RWPE1 (cell line): ENCODE results near the gene TPM4.

Experiments used
- CTCF ChIA-PET: fragments of 350-600 bp; sonication (Branson Sonifier 250); formaldehyde crosslinking; extraction: SDS; loops from one replicate; lab custom pipeline; 2021; lab: Yijun Ruan, JAX
- POLR2A ChIA-PET: fragments of 400-600 bp; formaldehyde crosslinking; extraction: SDS; loops from one replicate; lab custom pipeline; 2020; ENCODE audit warnings: antibody characterized with exemption; ENCODE audit not compliant: low non-redundant PET; lab: Yijun Ruan, JAX
- DNase-seq: peaks from one replicate; pipeline ENCODE4 v3.0.0; 2012; ENCODE audit warnings: low spot score
- H3K27ac ChIP-seq: fragments of 450-650 bp; 2 replicates; pipeline ENCODE4 v1.5.1; 2017
- TF ChIP-seq, protein P1 (sequence below): fragments of 450-650 bp; conservative IDR thresholded peaks from 2 replicates; pipeline ENCODE4 v1.5.1; 2017; ENCODE audit warnings: low read depth, mild to moderate bottlenecking

TPM4 gene

DNA sequence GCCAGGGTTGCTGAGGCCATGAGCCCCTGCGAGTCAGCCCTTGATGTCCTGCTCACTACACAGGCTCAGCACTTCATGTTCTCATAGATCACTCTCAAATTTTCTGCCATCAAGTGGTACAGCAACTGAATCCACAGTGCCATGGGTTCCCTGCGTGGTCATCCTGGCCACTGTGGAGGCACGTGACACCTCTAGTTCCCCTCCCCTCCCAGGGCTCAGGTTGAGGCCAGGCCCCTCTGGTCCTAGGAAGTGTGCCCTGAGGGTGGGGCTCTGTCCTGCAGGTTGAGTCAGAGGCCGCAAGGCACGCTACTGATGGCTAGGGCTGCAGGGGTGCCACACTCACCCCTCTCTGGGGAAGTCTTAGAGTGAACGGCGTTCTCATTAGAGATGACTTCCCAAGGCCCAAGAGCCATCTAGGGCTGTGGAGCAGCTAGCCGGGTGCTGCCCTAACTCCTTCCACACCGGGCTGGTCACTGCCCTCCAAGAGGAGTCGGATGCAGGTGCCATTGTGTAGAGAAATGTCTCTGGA is 39.8 kb upstream of the TPM4 start:
- no peak for DNase-seq
- H3K27ac ChIP-seq: no peak overlapping the region
- POLR2A ChIA-PET: no interaction called here
- TF ChIP-seq, protein P1, sequence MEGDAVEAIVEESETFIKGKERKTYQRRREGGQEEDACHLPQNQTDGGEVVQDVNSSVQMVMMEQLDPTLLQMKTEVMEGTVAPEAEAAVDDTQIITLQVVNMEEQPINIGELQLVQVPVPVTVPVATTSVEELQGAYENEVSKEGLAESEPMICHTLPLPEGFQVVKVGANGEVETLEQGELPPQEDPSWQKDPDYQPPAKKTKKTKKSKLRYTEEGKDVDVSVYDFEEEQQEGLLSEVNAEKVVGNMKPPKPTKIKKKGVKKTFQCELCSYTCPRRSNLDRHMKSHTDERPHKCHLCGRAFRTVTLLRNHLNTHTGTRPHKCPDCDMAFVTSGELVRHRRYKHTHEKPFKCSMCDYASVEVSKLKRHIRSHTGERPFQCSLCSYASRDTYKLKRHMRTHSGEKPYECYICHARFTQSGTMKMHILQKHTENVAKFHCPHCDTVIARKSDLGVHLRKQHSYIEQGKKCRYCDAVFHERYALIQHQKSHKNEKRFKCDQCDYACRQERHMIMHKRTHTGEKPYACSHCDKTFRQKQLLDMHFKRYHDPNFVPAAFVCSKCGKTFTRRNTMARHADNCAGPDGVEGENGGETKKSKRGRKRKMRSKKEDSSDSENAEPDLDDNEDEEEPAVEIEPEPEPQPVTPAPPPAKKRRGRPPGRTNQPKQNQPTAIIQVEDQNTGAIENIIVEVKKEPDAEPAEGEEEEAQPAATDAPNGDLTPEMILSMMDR: no peak
- CTCF ChIA-PET: no interaction called here

DNA sequence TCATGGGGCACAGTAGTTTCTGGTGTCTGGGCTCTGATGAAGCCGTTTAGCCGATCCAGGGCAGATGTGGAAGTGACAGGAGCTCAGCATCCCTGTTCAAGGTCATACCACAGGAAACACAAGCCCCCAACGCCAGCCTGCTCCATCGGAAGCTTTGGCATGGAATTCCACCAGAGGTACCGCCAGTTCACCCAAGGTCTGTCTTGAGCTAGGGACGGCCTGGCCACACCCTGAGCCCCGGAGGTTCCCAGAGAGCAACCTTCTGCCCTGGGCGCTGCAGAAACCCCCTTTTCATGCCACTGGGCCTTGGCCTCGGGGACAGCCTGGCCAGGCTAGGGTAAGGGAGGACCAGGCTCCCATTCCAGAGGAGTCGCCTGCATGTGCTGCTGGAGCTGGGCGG is 39.4 kb upstream of the TPM4 start:
- H3K27ac ChIP-seq: no peak overlapping the region
- ChIA-PET POLR2A (no interaction called here), CTCF (interaction anchor here (0.6 kb wide), 1 partner anchor 17 kb away, joined by 7 read pairs; no protein-coding TSS in a partner anchor)
- TF ChIP-seq, protein P1: no peak
- no peak for DNase-seq

DNA sequence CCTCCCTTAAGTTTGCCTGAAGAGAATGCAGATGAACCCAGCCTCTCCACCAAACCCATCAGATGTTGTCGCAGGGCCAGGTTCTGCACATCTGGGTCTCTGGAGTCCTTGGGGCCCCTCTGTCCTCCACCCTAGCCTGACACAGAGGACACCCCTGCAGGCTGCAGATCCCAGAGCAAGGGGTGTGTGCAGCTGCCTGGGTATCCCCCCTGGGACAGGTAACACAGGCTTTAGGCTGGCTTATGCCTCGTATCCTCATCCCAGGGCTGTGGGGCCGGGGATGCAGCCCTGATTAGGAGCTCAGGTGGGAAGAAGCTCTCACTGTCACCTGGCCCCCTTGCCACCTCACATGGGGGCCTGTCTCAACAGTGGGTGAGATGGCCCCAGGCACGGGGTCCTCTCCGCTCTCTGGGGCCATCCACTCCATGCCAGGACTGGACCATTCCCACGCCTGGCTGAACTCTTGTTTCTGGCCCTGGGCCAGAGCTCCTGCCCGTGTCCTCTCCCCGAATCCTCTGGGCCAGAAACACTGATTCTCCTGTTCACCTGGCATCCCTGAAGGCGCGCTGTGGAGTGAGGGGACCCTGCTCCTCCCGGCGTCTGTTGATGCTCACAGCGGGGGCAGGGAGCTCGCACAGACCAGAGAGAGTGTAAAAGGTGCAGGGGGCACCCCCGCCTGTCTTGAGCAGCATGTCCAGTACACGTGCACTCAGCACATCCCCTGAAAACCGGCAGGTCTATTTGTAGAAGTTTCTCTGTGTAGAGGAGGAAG is 38.7 kb upstream of the TPM4 start:
- ChIA-PET POLR2A (no interaction called here), CTCF (interaction anchor here (0.6 kb wide), 1 partner anchor 16 kb away, joined by 7 read pairs; no protein-coding TSS in a partner anchor)
- H3K27ac ChIP-seq: no peak overlapping the region
- TF ChIP-seq, protein P1: no peak
- DNase-seq: no peak

DNA sequence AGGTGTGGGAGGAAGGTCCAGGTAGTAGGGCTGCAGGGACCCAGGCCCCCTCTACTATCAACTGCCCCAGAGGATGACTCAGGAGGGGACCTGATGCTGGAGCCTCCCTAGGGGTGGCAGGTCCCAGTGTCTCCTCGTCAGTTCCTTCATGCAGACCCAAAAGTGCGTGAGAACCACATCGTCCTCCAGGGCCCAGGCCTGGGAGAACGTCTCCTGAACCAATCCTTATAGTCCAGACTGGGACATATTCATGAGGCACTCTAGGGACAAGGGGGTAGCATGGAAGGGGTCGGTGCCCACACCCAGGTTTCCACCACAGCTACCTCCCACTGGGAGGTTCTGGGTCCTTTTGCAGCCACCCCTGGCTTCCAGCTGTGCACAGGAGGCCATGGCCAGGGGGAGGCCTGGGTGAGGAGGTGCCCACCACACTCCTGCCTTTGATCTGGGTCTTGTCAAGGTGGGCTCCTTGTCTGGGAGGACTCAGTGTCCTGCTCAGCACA is 38.0 kb upstream of the TPM4 start:
- ChIA-PET POLR2A (no interaction called here), CTCF (no interaction called here)
- TF ChIP-seq, protein P1: no peak
- no peak overlapping the region for H3K27ac ChIP-seq
- no peak for DNase-seq

DNA sequence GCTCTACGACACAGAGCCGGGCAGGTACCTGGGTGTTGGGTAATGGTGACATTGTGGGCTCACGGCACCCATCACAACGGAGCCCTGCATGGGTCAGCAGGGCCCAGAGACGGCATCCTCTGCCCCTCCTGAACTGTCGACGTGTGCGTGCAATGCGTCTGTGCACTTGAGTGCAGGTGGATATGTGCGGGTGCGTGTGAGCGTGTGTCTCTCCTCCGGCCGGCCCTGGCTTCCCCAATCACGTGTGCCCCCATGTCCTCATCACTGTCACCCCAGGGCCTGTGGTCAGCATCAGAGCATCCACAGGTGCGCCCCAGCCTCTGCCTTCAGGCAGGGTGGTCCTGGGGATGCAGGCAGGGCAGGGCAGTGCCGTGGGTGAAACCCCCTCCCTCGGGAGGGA is 37.2 kb upstream of the TPM4 start:
- DNase-seq: no peak
- POLR2A ChIA-PET: no interaction called here
- H3K27ac ChIP-seq: no peak overlapping the region
- TF ChIP-seq, protein P1: no peak
- CTCF ChIA-PET: no interaction called here

DNA sequence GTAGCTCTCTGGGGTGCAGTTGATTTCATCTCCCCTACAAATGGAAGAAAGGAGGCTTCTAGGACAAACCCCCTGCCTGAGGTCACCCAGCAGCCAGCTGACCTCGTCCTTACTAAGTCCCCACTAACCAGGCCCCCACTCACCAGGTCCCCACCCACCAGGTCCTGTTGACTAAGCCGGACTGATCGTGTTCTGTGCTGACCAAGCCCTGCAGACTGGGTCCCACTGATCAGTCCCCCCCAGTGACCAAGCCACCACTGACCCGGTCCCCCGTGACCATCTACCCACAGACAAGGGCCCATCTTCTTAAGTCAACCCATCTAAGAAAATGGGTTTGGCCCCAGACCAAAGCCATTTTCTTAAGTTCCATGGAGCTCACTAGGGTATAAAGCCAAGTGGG is 36.8 kb upstream of the TPM4 start:
- ChIA-PET POLR2A (no interaction called here), CTCF (no interaction called here)
- TF ChIP-seq, protein P1: no peak
- H3K27ac ChIP-seq: no peak overlapping the region
- no peak for DNase-seq
